Naive thymus-derived CD8-positive, alpha-beta T cell (primary cell): ENCODE data around the gene CACNA1I. TPM values are rescaled to one million over a fixed set of nuclear protein-coding genes. Genes with fewer than 3 reads are reported as not detected.
A peak's percentile ranks its signal among the peaks of the same experiment; 100 is the strongest.
"Not testable (repeated sequence)": the region's sequence is repeated elsewhere in the genome, so short reads cannot be mapped to it uniquely, and the experiment has no call there.

Experiments used
- ATAC-seq, 2 donors: fragments of 150-1000 bp; cut with Tn5 transposase in 1 of 2; sonication (Bioruptor Pico), chemical (Tn5 transposase) in 1 of 2; 1 replicate in 1 of 2; 2 replicates in 1 of 2; pipeline ENCODE4 v1.10.0; 2021; ENCODE audit warnings: mild to moderate bottlenecking in 2 of 2, moderate library complexity in 2 of 2
- POLR2A ChIA-PET: fragments of 350-600 bp; sonication (Branson Sonifier 250); formaldehyde crosslinking; loops from one replicate; lab custom pipeline; 2021; ENCODE audit warnings: antibody characterized with exemption; lab: Charles Lee
- DNase-seq, 10 donors: peaks; one replicate each; pipeline versions ENCODE4 v3.0.0 to v3.0.0-alpha.2; 2020 to 2022
- H3K27ac Mint-ChIP-seq, 10 donors: one replicate each; pipeline ENCODE4 v1.8.0; 2020 to 2022; ENCODE audit warnings: mild to moderate bottlenecking in 10 of 10, mixed read lengths in 10 of 10, moderate library complexity in 4 of 10, inconsistent platforms in 1 of 10
- H3K27me3 Mint-ChIP-seq, 5 donors: one replicate each; pipeline ENCODE4 v1.8.0; 2021 to 2022; ENCODE audit warnings: mixed read lengths in 5 of 5
- H3K36me3 Mint-ChIP-seq, 3 donors: one replicate each; pipeline ENCODE4 v1.8.0; 2020 to 2022; ENCODE audit warnings: mixed read lengths in 3 of 3, mild to moderate bottlenecking in 2 of 3, inconsistent platforms in 1 of 3
- H3K4me1 Mint-ChIP-seq, 4 donors: one replicate each; pipeline ENCODE4 v1.8.0; 2021 to 2022; ENCODE audit warnings: mixed read lengths in 4 of 4
- H3K4me3 Mint-ChIP-seq, 10 donors: one replicate each; pipeline ENCODE4 v1.8.0; 2020 to 2022; ENCODE audit warnings: mild to moderate bottlenecking in 10 of 10, mixed read lengths in 10 of 10, moderate library complexity in 6 of 10, inconsistent platforms in 1 of 10
- H3K9me3 Mint-ChIP-seq, 9 donors: one replicate each; pipeline ENCODE4 v1.8.0; 2020 to 2022; ENCODE audit warnings: mixed read lengths in 9 of 9, mild to moderate bottlenecking in 3 of 9, inconsistent platforms in 1 of 9, moderate library complexity in 1 of 9
- polyA plus RNA-seq, 3 donors: library from polyadenylated mRNA; unstranded; fragments of 300-500 nt; fragmentation: Illumina TruSeq; gene quantifications; one replicate each; pipeline ENCODE4 v1.2.3, GENCODE V29; 2021
- total RNA-seq, 8 experiments: library from RNA in 2 of 8; stranded (reverse) in 2 of 8; gene quantifications; one replicate each; pipeline ENCODE4 v1.2.3 and lab custom pipeline; 2021 to 2026

CACNA1I gene
- total RNA-seq (10 to 100 TPM; 14.4 to 14.9 TPM), polyA plus RNA-seq (under 1 TPM; 0.04 to 0.33 (median 0.10) TPM), total RNA-seq (lab: John Stamatoyannopoulos, UW) (0.26 to 40.7 (median 16.9) reads per million in 6 experiments)

DNA sequence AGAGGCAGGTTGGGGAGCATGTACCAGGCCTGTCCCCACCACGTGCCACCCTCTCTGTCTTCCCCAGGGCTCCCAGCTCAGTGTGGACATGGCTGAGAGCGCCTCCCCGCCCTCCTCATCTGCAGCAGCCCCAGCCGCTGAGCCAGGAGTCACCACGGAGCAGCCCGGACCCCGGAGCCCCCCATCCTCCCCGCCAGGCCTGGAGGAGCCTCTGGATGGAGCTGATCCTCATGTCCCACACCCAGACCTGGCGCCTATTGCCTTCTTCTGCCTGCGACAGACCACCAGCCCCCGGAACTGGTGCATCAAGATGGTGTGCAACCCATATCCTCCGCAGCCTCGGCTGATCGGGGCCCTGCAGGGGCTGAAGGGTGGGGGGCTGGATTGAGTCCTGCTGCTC lies at the start of gene CACNA1I:
Gene CACNA1I, plus strand, starts transcription at position 89 of the 400 bp plus-strand sequence. Its CDS starts 0 bp downstream, at position 89.
- DNase-seq (no peak), ATAC-seq (no peak)
- POLR2A ChIA-PET, result no interaction called here
- peaks cover 0 to 3% (median 0%) of the 10 kb centered on the region in 5 donors for H3K27me3 Mint-ChIP-seq
- H3K4me3 Mint-ChIP-seq, result peak within 1 kb of the TSS in 1 of 10 donors; percentile 51
- H3K36me3 Mint-ChIP-seq, result no peaks in the 10 kb centered on the region
- H3K9me3 Mint-ChIP-seq, result peaks cover 0 to 4% (median 0%) of the 10 kb centered on the region in 9 donors
- peak within 1 kb of the TSS in 2 of 10 donors; percentile 56 to 60 for H3K27ac Mint-ChIP-seq
- peaks cover 13 to 23% (median 17%) of the 10 kb centered on the region in 4 donors for H3K4me1 Mint-ChIP-seq

DNA sequence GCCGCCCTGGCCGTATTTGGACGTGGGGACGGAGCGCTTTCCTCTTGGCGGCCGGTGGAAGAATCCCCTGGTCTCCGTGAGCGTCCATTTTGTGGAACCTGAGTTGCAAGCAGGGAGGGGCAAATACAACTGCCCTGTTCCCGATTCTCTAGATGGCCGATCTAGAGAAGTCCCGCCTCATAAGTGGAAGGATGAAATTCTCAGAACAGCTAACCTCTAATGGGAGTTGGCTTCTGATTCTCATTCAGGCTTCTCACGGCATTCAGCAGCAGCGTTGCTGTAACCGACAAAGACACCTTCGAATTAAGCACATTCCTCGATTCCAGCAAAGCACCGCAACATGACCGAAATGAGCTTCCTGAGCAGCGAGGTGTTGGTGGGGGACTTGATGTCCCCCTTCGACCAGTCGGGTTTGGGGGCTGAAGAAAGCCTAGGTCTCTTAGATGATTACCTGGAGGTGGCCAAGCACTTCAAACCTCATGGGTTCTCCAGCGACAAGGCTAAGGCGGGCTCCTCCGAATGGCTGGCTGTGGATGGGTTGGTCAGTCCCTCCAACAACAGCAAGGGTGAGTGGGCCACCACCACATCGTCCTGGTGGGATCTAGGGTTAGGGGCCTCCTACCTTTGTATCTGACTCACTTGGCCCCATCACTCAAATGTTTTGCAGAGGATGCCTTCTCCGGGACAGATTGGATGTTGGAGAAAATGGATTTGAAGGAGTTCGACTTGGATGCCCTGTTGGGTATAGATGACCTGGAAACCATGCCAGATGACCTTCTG lies 49.3 kb upstream of the CACNA1I start:
- POLR2A ChIA-PET, result interaction anchor here (0.5 to 7.5 kb wide), 17 partner anchors 11 to 949 kb away, joined by 3 to 135 read pairs (median 5); partner anchors contain the start of genes MIEF1, RPL3, RPS19BP1 and TAB1
- H3K27me3 Mint-ChIP-seq, H3K9me3 Mint-ChIP-seq, ATAC-seq, DNase-seq: not testable (repeated sequence)
- Mint-ChIP-seq H3K4me1 (peaks cover 24 to 67% (median 57%) of the 10 kb centered on the region in 4 donors), H3K36me3 (peaks cover 8 to 54% (median 17%) of the 10 kb centered on the region in 3 donors), H3K27ac (peak overlapping the region; percentile 91 to 100 (median 99)), H3K4me3 (peak overlapping the region; percentile 87 to 100 (median 98))

DNA sequence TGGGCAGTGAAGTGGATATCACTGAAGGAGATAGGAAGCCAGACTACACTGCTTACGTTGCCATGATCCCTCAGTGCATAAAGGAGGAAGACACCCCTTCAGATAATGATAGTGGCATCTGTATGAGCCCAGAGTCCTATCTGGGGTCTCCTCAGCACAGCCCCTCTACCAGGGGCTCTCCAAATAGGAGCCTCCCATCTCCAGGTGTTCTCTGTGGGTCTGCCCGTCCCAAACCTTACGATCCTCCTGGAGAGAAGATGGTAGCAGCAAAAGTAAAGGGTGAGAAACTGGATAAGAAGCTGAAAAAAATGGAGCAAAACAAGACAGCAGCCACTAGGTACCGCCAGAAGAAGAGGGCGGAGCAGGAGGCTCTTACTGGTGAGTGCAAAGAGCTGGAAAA lies 48.5 kb upstream of the CACNA1I start:
- not testable (repeated sequence) for H3K9me3 Mint-ChIP-seq
- H3K4me1 Mint-ChIP-seq, result peaks cover 24 to 75% (median 63%) of the 10 kb centered on the region in 4 donors

GRCh38 chr22:39522567-39523300 lies 47.8 kb upstream of the CACNA1I start:
- peak overlapping the region; percentile 85 to 100 (median 99) for H3K27ac Mint-ChIP-seq
- H3K4me1 Mint-ChIP-seq, result peaks cover 28 to 82% (median 69%) of the 10 kb centered on the region in 4 donors
- peak overlapping the region; percentile 87 to 100 (median 98) for H3K4me3 Mint-ChIP-seq
- H3K9me3 Mint-ChIP-seq, result peaks cover 0 to 3% (median 0%) of the 10 kb centered on the region in 9 donors
- POLR2A ChIA-PET, result interaction anchor here (1.0 to 5.2 kb wide), 10 partner anchors 9 to 521 kb away, joined by 3 to 72 read pairs (median 8); partner anchors contain the start of genes CBX7, MIEF1, RPL3 and RPS19BP1
- peak in 1 of 10 donors; percentile 31 for DNase-seq
- peaks cover 0 to 4% (median 0%) of the 10 kb centered on the region in 5 donors for H3K27me3 Mint-ChIP-seq
- no peak for ATAC-seq
- peaks cover 8 to 51% (median 17%) of the 10 kb centered on the region in 3 donors for H3K36me3 Mint-ChIP-seq

More for the DNA sequence above, 48.5 kb upstream of the CACNA1I start:
- not testable (repeated sequence) for H3K27me3 Mint-ChIP-seq, ATAC-seq, DNase-seq
- Mint-ChIP-seq H3K27ac (peak overlapping the region; percentile 91 to 100 (median 99)), H3K36me3 (peaks cover 8 to 52% (median 17%) of the 10 kb centered on the region in 3 donors), H3K4me3 (peak overlapping the region; percentile 87 to 100 (median 98))
- POLR2A ChIA-PET, result interaction anchor here (1.5 to 5.2 kb wide), 7 partner anchors 10 to 522 kb away, joined by 3 to 72 read pairs (median 8); partner anchors contain the start of genes MIEF1, RPL3, RPS19BP1 and TAB1

- DNase-seq, result no peak
- peaks cover 8 to 61% (median 17%) of the 10 kb centered on the region in 3 donors for H3K36me3 Mint-ChIP-seq
- POLR2A ChIA-PET, result interaction anchor here (0.6 to 5.2 kb wide), 11 partner anchors 10 to 1546 kb away, joined by 3 to 49 read pairs (median 5); partner anchors contain the start of genes CBX7, MIEF1, RPL3 and TAB1
- H3K9me3 Mint-ChIP-seq, result peaks cover 0 to 3% (median 0%) of the 10 kb centered on the region in 9 donors
- peaks cover 0 to 4% (median 0%) of the 10 kb centered on the region in 5 donors for H3K27me3 Mint-ChIP-seq
- H3K4me1 Mint-ChIP-seq, result peaks cover 33 to 87% (median 80%) of the 10 kb centered on the region in 4 donors
- ATAC-seq, result no peak
- H3K27ac Mint-ChIP-seq, result peak overlapping the region in 7 of 10 donors; percentile 20 to 86 (median 59)
- H3K4me3 Mint-ChIP-seq, result peak overlapping the region in 8 of 10 donors; percentile 6 to 66 (median 46)
Measured at GRCh38 chr22:39524089-39524752, 46.3 kb upstream of the CACNA1I start.

GRCh38 chr22:39524753-39525657 lies 45.5 kb upstream of the CACNA1I start:
- Mint-ChIP-seq H3K27ac (peak overlapping the region; percentile 56 to 94 (median 87)), H3K9me3 (peaks cover 0 to 3% (median 0%) of the 10 kb centered on the region in 9 donors), H3K36me3 (peaks cover 8 to 68% (median 16%) of the 10 kb centered on the region in 3 donors), H3K27me3 (peaks cover 0 to 3% (median 0%) of the 10 kb centered on the region in 5 donors), H3K4me1 (peaks cover 35 to 91% (median 86%) of the 10 kb centered on the region in 4 donors), H3K4me3 (peak overlapping the region in 9 of 10 donors; percentile 7 to 74 (median 65))
- POLR2A ChIA-PET, result interaction anchor here (0.6 to 5.2 kb wide), 8 partner anchors 9 to 1545 kb away, joined by 3 to 49 read pairs (median 5); partner anchors contain the start of genes MIEF1, RPL3 and TAB1
- no peak for DNase-seq
- no peak for ATAC-seq

GRCh38 chr22:39525658-39525975 lies 44.9 kb upstream of the CACNA1I start:
- no peak for ATAC-seq
- peaks cover 8 to 68% (median 15%) of the 10 kb centered on the region in 3 donors for H3K36me3 Mint-ChIP-seq
- H3K9me3 Mint-ChIP-seq, result no peaks in the 10 kb centered on the region
- H3K4me3 Mint-ChIP-seq, result peak overlapping the region in 8 of 10 donors; percentile 7 to 74 (median 58)
- POLR2A ChIA-PET, result interaction anchor here (0.9 to 1.7 kb wide), 4 partner anchors 10 to 126 kb away, joined by 3 to 10 read pairs (median 5); partner anchors contain the start of genes MIEF1 and TAB1
- no peak for DNase-seq
- H3K27me3 Mint-ChIP-seq, result no peaks in the 10 kb centered on the region
- H3K4me1 Mint-ChIP-seq, result peaks cover 37 to 94% (median 88%) of the 10 kb centered on the region in 4 donors
- peak overlapping the region; percentile 56 to 94 (median 84) for H3K27ac Mint-ChIP-seq

DNA sequence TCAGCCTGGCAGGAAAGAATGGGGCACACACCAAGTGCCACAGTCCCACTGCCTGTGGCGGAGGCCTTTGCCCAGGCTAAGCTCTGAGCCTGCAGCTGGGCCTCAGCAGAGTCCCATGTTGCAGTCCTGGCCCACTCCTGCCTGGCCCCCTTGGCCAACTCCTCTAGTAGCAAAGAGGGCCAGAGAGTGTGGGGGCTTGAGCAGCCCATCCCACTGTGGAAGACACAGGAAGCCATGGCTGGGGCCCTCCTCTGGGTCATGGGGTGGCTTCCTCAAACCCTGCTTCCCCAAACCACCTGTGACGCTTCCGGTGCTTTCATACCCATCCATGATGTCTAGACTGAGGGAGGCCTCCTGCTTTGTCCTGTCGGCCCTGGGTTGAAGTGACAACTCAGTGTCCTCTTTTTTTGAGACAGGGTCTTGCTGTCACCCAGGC lies 43.8 kb upstream of the CACNA1I start:
- H3K36me3 Mint-ChIP-seq, result peaks cover 5 to 66% (median 12%) of the 10 kb centered on the region in 3 donors
- no peaks in the 10 kb centered on the region for H3K27me3 Mint-ChIP-seq
- peak overlapping the region in 7 of 10 donors; percentile 28 to 97 (median 59) for H3K4me3 Mint-ChIP-seq
- H3K4me1 Mint-ChIP-seq, result peaks cover 43 to 97% (median 95%) of the 10 kb centered on the region in 4 donors
- DNase-seq, result peak in 1 of 10 donors; percentile 26
- no peaks in the 10 kb centered on the region for H3K9me3 Mint-ChIP-seq
- peak overlapping the region; percentile 37 to 93 (median 86) for H3K27ac Mint-ChIP-seq
- peak; percentile 14 to 15 for ATAC-seq
- POLR2A ChIA-PET, result interaction anchor here (0.6 to 10.6 kb wide), 8 partner anchors 9 to 893 kb away, joined by 3 to 135 read pairs (median 6); partner anchors contain the start of genes ATF4 and MIEF1

GRCh38 chr22:39527481-39527961 lies 43.0 kb upstream of the CACNA1I start:
- H3K36me3 Mint-ChIP-seq, result peaks cover 0 to 58% (median 6%) of the 10 kb centered on the region in 3 donors
- peak overlapping the region; percentile 39 to 93 (median 84) for H3K27ac Mint-ChIP-seq
- peak overlapping the region in 8 of 10 donors; percentile 22 to 97 (median 56) for H3K4me3 Mint-ChIP-seq
- peaks cover 39 to 96% (median 92%) of the 10 kb centered on the region in 4 donors for H3K4me1 Mint-ChIP-seq
- DNase-seq (no peak), ATAC-seq (no peak)
- H3K9me3 Mint-ChIP-seq, result no peaks in the 10 kb centered on the region
- no peaks in the 10 kb centered on the region for H3K27me3 Mint-ChIP-seq
- POLR2A ChIA-PET, result interaction anchor here (0.6 to 10.6 kb wide), 7 partner anchors 10 to 368 kb away, joined by 6 to 135 read pairs (median 11); partner anchors contain the start of genes ATF4, MIEF1, RPL3 and TAB1
